ENCODE results near the gene MMP25. TPM values are rescaled to one million over a fixed set of nuclear protein-coding genes. Genes with fewer than 3 reads are reported as not detected.

Gene MMP25
- total RNA-seq, 2 experiments from 2014 or later = 0.42 to 0.80 TPM

DNA sequence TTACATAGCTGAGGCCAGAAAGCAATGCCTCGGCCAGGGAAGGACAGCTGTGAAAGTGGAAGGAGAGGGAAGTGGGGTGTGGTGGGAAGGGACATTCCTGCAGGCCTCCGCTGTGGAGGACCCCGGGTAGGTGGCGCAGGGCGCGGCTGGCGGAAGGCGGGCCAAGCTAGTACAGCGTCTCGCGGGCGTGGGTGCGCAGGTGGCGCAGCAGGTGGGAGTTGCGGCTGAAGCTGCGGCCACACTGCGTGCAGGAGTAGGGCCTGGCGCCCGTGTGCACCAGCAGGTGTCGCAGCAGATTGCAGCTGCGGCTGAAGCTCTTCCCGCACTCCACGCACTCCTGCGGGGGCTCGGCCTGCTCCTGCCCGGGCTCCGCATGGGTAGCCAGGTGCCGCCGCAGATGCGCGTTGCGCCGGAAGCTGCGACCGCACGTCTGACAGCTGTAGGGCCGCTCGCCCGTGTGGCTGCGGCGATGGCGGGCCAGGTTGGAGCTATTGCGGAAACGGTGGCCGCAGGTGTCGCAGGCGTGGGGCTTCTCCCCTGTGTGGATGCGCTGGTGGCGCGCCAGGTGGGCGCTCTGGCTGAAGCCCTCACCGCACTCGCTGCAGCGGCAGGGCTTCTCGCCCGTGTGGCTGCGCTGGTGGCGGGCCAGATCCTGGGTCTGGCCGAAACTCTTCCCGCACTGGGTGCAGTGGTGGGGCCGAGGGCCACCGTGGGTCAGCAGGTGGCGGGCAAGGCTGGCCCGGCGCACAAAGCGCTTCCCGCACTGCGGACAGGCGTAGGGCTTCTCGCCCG lies 42.8 kb downstream of the MMP25 start:
- H3K4me1 Mint-ChIP-seq (ENCODE audit: low read depth) = peaks cover 52% of the 10 kb centered on the region
- POLR2A ChIA-PET = interaction anchor here (1.1 to 4.5 kb wide), 2 partner anchors 12 to 13 kb away, joined by 3 to 35 read pairs; no protein-coding TSS in a partner anchor
- peaks cover 68% of the 10 kb centered on the region for H3K4me1 ChIP-seq (ENCODE audit: insufficient read depth, low read length)

DNA sequence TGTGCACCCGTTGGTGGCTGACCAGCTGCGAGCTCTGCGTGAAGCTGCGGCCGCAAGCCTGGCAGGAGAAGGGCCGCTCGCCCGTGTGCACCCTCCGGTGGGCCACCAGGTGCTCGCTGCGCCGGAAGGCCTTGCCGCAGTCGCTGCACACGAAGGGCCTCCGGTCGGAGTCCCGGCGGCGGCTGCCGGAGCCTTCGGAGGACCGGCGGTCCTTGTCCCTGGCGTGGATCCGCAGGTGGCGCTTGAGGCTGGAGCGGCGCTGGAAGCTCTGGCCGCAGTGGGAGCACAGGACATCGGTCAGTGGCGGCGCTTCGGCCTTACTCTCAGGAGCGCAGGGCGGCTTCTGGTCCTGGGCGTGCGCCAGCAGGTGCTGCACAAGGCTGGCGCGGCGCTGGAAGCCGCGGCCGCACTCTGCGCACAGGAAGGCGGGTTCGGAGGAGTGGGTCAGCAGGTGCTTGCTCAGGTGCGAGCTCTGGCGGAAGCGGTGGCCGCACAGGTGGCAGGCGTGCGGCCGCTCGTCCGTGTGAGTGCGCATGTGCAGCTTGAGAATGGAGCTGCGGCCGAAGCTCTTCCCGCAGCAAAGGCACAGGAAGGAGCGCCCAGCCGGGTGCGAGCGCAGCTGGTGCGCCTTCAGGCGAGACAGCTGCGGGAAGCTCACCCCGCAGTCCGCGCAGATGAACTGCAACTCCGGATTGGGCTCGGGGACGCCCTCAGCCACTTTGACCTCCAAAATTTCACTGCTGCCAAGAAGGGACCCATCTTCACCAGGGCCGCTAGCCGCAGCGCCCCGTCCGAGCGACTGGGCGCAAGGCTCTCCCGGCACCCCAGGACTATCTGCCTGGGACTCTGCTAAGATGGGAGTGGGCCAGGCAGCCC lies 43.6 kb downstream of the MMP25 start:
- no peak overlapping the region for H3K27ac Mint-ChIP-seq
- H3K27me3 ChIP-seq (ENCODE audit: control insufficient read depth in 1 of 2, insufficient read depth in 2 of 2, low read length in 2 of 2) = no peaks in the 10 kb centered on the region
- no peak overlapping the region for H3K27ac ChIP-seq (ENCODE audit: low read depth in 1 of 2, low read length in 2 of 2)
- intact Hi-C loops (cut with DNase I, micrococcal nuclease) = no loop called here
- DNase-seq (no peak), ATAC-seq (ENCODE audit: poor library complexity) (no peak)
- no peaks in the 10 kb centered on the region for H3K36me3 Mint-ChIP-seq (ENCODE audit: low read depth)
- H3K4me3 ChIP-seq (ENCODE audit: low read length) = no peak overlapping the region
- peaks cover 76% of the 10 kb centered on the region for H3K4me1 ChIP-seq (ENCODE audit: insufficient read depth, low read length)
- POLR2A ChIA-PET = interaction anchor here (1.1 to 2.1 kb wide), 2 partner anchors 11 to 13 kb away, joined by 3 to 20 read pairs; no protein-coding TSS in a partner anchor
- CTCF ChIA-PET = no interaction called here
- H3K9me3 Mint-ChIP-seq = no peaks in the 10 kb centered on the region
- H3K27me3 Mint-ChIP-seq = no peaks in the 10 kb centered on the region
- H3K4me3 Mint-ChIP-seq = no peak overlapping the region
- TF ChIP-seq, protein P1, sequence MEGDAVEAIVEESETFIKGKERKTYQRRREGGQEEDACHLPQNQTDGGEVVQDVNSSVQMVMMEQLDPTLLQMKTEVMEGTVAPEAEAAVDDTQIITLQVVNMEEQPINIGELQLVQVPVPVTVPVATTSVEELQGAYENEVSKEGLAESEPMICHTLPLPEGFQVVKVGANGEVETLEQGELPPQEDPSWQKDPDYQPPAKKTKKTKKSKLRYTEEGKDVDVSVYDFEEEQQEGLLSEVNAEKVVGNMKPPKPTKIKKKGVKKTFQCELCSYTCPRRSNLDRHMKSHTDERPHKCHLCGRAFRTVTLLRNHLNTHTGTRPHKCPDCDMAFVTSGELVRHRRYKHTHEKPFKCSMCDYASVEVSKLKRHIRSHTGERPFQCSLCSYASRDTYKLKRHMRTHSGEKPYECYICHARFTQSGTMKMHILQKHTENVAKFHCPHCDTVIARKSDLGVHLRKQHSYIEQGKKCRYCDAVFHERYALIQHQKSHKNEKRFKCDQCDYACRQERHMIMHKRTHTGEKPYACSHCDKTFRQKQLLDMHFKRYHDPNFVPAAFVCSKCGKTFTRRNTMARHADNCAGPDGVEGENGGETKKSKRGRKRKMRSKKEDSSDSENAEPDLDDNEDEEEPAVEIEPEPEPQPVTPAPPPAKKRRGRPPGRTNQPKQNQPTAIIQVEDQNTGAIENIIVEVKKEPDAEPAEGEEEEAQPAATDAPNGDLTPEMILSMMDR (IDR thresholded peaks at IDR 0.05) = no peak
- no peaks in the 10 kb centered on the region for H3K36me3 ChIP-seq (ENCODE audit: insufficient read depth, low read length)
- H3K9me3 ChIP-seq (ENCODE audit: control insufficient read depth in 1 of 2, insufficient read depth in 1 of 2, low read length in 2 of 2) = no peaks in the 10 kb centered on the region
- H3K4me1 Mint-ChIP-seq (ENCODE audit: low read depth) = peaks cover 53% of the 10 kb centered on the region

More for the DNA sequence above, 42.8 kb downstream of the MMP25 start:
- no peaks in the 10 kb centered on the region for H3K36me3 ChIP-seq (ENCODE audit: insufficient read depth, low read length)
- Mint-ChIP-seq H3K4me3 (no peak overlapping the region), H3K27me3 (no peaks in the 10 kb centered on the region), H3K27ac (no peak overlapping the region), H3K9me3 (no peaks in the 10 kb centered on the region), H3K36me3 (ENCODE audit: low read depth) (no peaks in the 10 kb centered on the region)
- H3K9me3 ChIP-seq (ENCODE audit: control insufficient read depth in 1 of 2, insufficient read depth in 1 of 2, low read length in 2 of 2) = no peaks in the 10 kb centered on the region
- no peak for DNase-seq
- no peak for ATAC-seq (ENCODE audit: poor library complexity)
- no peaks in the 10 kb centered on the region for H3K27me3 ChIP-seq (ENCODE audit: control insufficient read depth in 1 of 2, insufficient read depth in 2 of 2, low read length in 2 of 2)
- H3K4me3 ChIP-seq (ENCODE audit: low read length) = no peak overlapping the region
- no peak overlapping the region for H3K27ac ChIP-seq (ENCODE audit: low read depth in 1 of 2, low read length in 2 of 2)
- intact Hi-C loops (cut with DNase I, micrococcal nuclease) = no loop called here
- CTCF ChIA-PET = no interaction called here
- TF ChIP-seq, protein P1 (IDR thresholded peaks at IDR 0.05) = no peak

DNA sequence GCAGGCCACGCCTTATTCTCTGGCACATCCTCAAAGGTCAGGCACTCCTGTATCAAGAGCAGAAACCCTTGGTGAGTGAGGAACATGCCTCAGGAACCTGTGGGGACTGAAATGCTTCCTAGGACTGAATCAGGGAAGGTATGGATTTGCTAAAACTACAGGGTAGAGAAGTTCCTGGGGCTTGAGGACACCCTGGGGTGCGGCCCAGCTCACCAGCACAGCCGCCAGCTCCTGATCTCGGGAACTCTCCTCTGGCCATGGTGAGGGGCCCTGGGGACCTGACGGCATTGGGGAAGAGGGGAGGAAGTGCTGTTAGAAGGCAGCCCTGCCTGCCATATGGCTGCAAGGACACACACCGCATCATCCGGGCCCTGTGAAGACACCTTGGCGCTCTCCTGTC lies 45.2 kb downstream of the MMP25 start:
- peak overlapping the region; percentile 58 for H3K27ac Mint-ChIP-seq
- no peak for DNase-seq
- no peaks in the 10 kb centered on the region for H3K27me3 Mint-ChIP-seq
- CTCF ChIA-PET = interaction anchor here (0.6 kb wide), 1 partner anchor 37 kb away, joined by 3 read pairs; no protein-coding TSS in a partner anchor
- no peaks in the 10 kb centered on the region for H3K9me3 Mint-ChIP-seq
- no peaks in the 10 kb centered on the region for H3K36me3 Mint-ChIP-seq (ENCODE audit: low read depth)
- peaks cover 53% of the 10 kb centered on the region for H3K4me1 Mint-ChIP-seq (ENCODE audit: low read depth)
- Histone ChIP-seq H3K36me3 (ENCODE audit: insufficient read depth, low read length) (no peaks in the 10 kb centered on the region), H3K4me1 (ENCODE audit: insufficient read depth, low read length) (peaks cover 85% of the 10 kb centered on the region), H3K27me3 (ENCODE audit: control insufficient read depth in 1 of 2, insufficient read depth in 2 of 2, low read length in 2 of 2) (no peaks in the 10 kb centered on the region), H3K27ac (ENCODE audit: low read depth in 1 of 2, low read length in 2 of 2) (no peak overlapping the region), H3K9me3 (ENCODE audit: control insufficient read depth in 1 of 2, insufficient read depth in 1 of 2, low read length in 2 of 2) (no peaks in the 10 kb centered on the region), H3K4me3 (ENCODE audit: low read length) (no peak overlapping the region)
- intact Hi-C loops (cut with DNase I, micrococcal nuclease) = no loop called here
- TF ChIP-seq, protein P1 (IDR thresholded peaks at IDR 0.05) = no peak
- no peak for ATAC-seq (ENCODE audit: poor library complexity)
- H3K4me3 Mint-ChIP-seq = no peak overlapping the region
- POLR2A ChIA-PET = interaction anchor here (2.1 kb wide), 1 partner anchor 15 kb away, joined by 20 read pairs; no protein-coding TSS in a partner anchor
